Type B pancreatic cell (in vitro differentiated cells): ENCODE results near the gene IP6K1. TPM values are rescaled to one million over a fixed set of nuclear protein-coding genes. Genes with fewer than 3 reads are reported as not detected.
"Not testable (repeated sequence)": the region's sequence is repeated elsewhere in the genome, so short reads cannot be mapped to it uniquely, and the experiment has no call there.

Source experiments
- DNase-seq: peaks from one replicate; pipeline ENCODE4 v3.0.0; 2021; ENCODE audit warnings: mixed read lengths; ENCODE audit not compliant: unreplicated experiment; ENCODE audit errors: extremely low spot score
- H3K27ac Mint-ChIP-seq: 2 replicates; pipeline ENCODE4 v1.8.0; 2021; ENCODE audit warnings: mild to moderate bottlenecking, mixed read lengths
- H3K27me3 Mint-ChIP-seq: 2 replicates; pipeline ENCODE4 v1.8.0; 2021; ENCODE audit warnings: mixed read lengths
- H3K36me3 Mint-ChIP-seq: 2 replicates; pipeline ENCODE4 v1.8.0; 2021; ENCODE audit warnings: mixed read lengths
- H3K4me1 Mint-ChIP-seq: one replicate; pipeline ENCODE4 v1.8.0; 2021; ENCODE audit warnings: mixed read lengths; ENCODE audit not compliant: unreplicated experiment
- H3K4me3 Mint-ChIP-seq: 2 replicates; pipeline ENCODE4 v1.8.0; 2021; ENCODE audit warnings: mild to moderate bottlenecking, mixed read lengths
- H3K9me3 Mint-ChIP-seq: 2 replicates; pipeline ENCODE4 v1.8.0; 2021; ENCODE audit warnings: mixed read lengths
- CTCF ChIP-seq: fragments of 200-600 bp; sonication (generic); conservative IDR thresholded peaks from 2 replicates; pipeline ENCODE4 v1.5.0; 2021; ENCODE audit warnings: antibody characterized with exemption, mild to moderate bottlenecking
- total RNA-seq: library from RNA; stranded (reverse); gene quantifications from 2 replicates; pipeline ENCODE4 v1.2.1, GENCODE V29; 2021; ENCODE audit warnings: low replicate concordance

IP6K1 gene
- total RNA-seq, 1 donor from 2014 or later, result 42.5 TPM

- no peak for DNase-seq
- TF ChIP-seq CTCF, result peak; percentile 57
- Mint-ChIP-seq H3K9me3 (no peaks in the 10 kb centered on the region), H3K27me3 (no peaks in the 10 kb centered on the region), H3K4me1 (no peaks in the 10 kb centered on the region), H3K36me3 (no peaks in the 10 kb centered on the region), H3K4me3 (no peak overlapping the region), H3K27ac (no peak overlapping the region)
Measured at GRCh38 chr3:49701388-49702077, 84.8 kb downstream of the IP6K1 start.

GRCh38 chr3:49700453-49701128 is 85.8 kb downstream of the IP6K1 start:
- Mint-ChIP-seq H3K36me3 (no peaks in the 10 kb centered on the region), H3K4me1 (no peaks in the 10 kb centered on the region), H3K9me3 (no peaks in the 10 kb centered on the region), H3K27me3 (no peaks in the 10 kb centered on the region), H3K4me3 (no peak overlapping the region), H3K27ac (no peak overlapping the region)
- TF ChIP-seq CTCF, result no peak
- DNase-seq, result no peak

- no peaks in the 10 kb centered on the region for H3K27me3 Mint-ChIP-seq
- no peaks in the 10 kb centered on the region for H3K4me1 Mint-ChIP-seq
- no peak for DNase-seq
- H3K27ac Mint-ChIP-seq, result no peak overlapping the region
- H3K9me3 Mint-ChIP-seq, result no peaks in the 10 kb centered on the region
- no peaks in the 10 kb centered on the region for H3K36me3 Mint-ChIP-seq
- no peak overlapping the region for H3K4me3 Mint-ChIP-seq
- TF ChIP-seq CTCF, result no peak
Measured at GRCh38 chr3:49700014-49700413, 86.3 kb downstream of the IP6K1 start.

GRCh38 chr3:49699281-49699979 is 86.9 kb downstream of the IP6K1 start:
- Mint-ChIP-seq H3K27me3 (no peaks in the 10 kb centered on the region), H3K9me3 (no peaks in the 10 kb centered on the region), H3K27ac (no peak overlapping the region), H3K4me1 (no peaks in the 10 kb centered on the region), H3K36me3 (no peaks in the 10 kb centered on the region), H3K4me3 (no peak overlapping the region)
- no peak for DNase-seq
- no peak for TF ChIP-seq CTCF

GRCh38 chr3:49695350-49696015 is 90.9 kb downstream of the IP6K1 start:
- H3K27ac Mint-ChIP-seq, DNase-seq, H3K36me3 Mint-ChIP-seq, H3K4me1 Mint-ChIP-seq, H3K27me3 Mint-ChIP-seq, H3K9me3 Mint-ChIP-seq, H3K4me3 Mint-ChIP-seq: not testable (repeated sequence)

GRCh38 chr3:49694409-49695070 is 91.8 kb downstream of the IP6K1 start:
- H3K4me1 Mint-ChIP-seq, H3K27ac Mint-ChIP-seq, H3K4me3 Mint-ChIP-seq, H3K27me3 Mint-ChIP-seq, H3K9me3 Mint-ChIP-seq, H3K36me3 Mint-ChIP-seq, DNase-seq: not testable (repeated sequence)

GRCh38 chr3:49691481-49691880 is 94.9 kb downstream of the IP6K1 start:
- DNase-seq, H3K36me3 Mint-ChIP-seq, H3K27me3 Mint-ChIP-seq, H3K9me3 Mint-ChIP-seq, H3K27ac Mint-ChIP-seq: not testable (repeated sequence)
- Mint-ChIP-seq H3K4me3 (peak overlapping the region; percentile 39), H3K4me1 (peaks cover 11% of the 10 kb centered on the region)

GRCh38 chr3:49690856-49691255 is 95.5 kb downstream of the IP6K1 start:
- Mint-ChIP-seq H3K4me3 (peak overlapping the region; percentile 96), H3K4me1 (peaks cover 11% of the 10 kb centered on the region)
- not testable (repeated sequence) for DNase-seq, H3K27me3 Mint-ChIP-seq, H3K9me3 Mint-ChIP-seq, H3K36me3 Mint-ChIP-seq, H3K27ac Mint-ChIP-seq
